Left renal pelvis (tissue), 4 donors: ENCODE results near the gene ERMN. TPM values are rescaled to one million over a fixed set of nuclear protein-coding genes. Genes with fewer than 3 reads are reported as not detected.
"Not testable (repeated sequence)": the region's sequence is repeated elsewhere in the genome, so short reads cannot be mapped to it uniquely, and the experiment has no call there.

Experiments
- DNase-seq, 4 donors: peaks; one replicate each; pipeline ENCODE4 v3.0.0-alpha.2; 2013; ENCODE audit warnings: low read depth in 4 of 4, low spot score in 3 of 4
- polyA plus RNA-seq, 4 donors: library from polyadenylated mRNA; unstranded; fragments of 120-200 nt; gene quantifications; one replicate each; pipeline ENCODE4 v1.2.1, GENCODE V29; 2013; ENCODE audit not compliant: insufficient read length in 4 of 4

The ERMN gene
- polyA plus RNA-seq: under 1 TPM in 3 of 4 donors, not detected in 1; 0.04 to 0.44 (median 0.33) TPM

- DNase-seq: no peak
Measured at GRCh38 chr2:157325786-157326185, at the start of gene ERMN. Gene ERMN, minus strand, starts transcription at chr2:157325824. Its CDS starts 182 bp downstream, at chr2:157325642.

- DNase-seq: no peak
Measured at GRCh38 chr2:157375384-157375783, 49.8 kb upstream of the ERMN start.

- not testable (repeated sequence) for DNase-seq
Measured at GRCh38 chr2:157368508-157368907, 42.9 kb upstream of the ERMN start.

GRCh38 chr2:157367704-157368103 lies 42.1 kb upstream of the ERMN start:
- no peak for DNase-seq

- no peak for DNase-seq
Measured at GRCh38 chr2:157364257-157364974, 38.8 kb upstream of the ERMN start.

- no peak for DNase-seq
Measured at GRCh38 chr2:157363612-157364101, 38.0 kb upstream of the ERMN start.

GRCh38 chr2:157362627-157363026 lies 37.0 kb upstream of the ERMN start:
- no peak for DNase-seq

GRCh38 chr2:157361526-157361925 lies 35.9 kb upstream of the ERMN start:
- no peak for DNase-seq

GRCh38 chr2:157359628-157360027 lies 34.0 kb upstream of the ERMN start:
- no peak for DNase-seq

- DNase-seq: no peak
Measured at GRCh38 chr2:157355618-157356017, 30.0 kb upstream of the ERMN start.

- no peak for DNase-seq
Measured at GRCh38 chr2:157349949-157350515, 24.4 kb upstream of the ERMN start.

GRCh38 chr2:157348291-157348921 lies 22.8 kb upstream of the ERMN start:
- DNase-seq: no peak

GRCh38 chr2:157345647-157346389 lies 20.2 kb upstream of the ERMN start:
- no peak for DNase-seq

GRCh38 chr2:157341381-157341780 lies 15.8 kb upstream of the ERMN start:
- DNase-seq: not testable (repeated sequence)

GRCh38 chr2:157339965-157340655 lies 14.5 kb upstream of the ERMN start:
- no peak for DNase-seq

- DNase-seq: no peak
Measured at GRCh38 chr2:157337978-157338377, 12.4 kb upstream of the ERMN start.

GRCh38 chr2:157336137-157337010 lies 10.8 kb upstream of the ERMN start:
- DNase-seq: no peak

GRCh38 chr2:157334797-157335196 lies 9.2 kb upstream of the ERMN start:
- no peak for DNase-seq

GRCh38 chr2:157334335-157334734 lies 8.7 kb upstream of the ERMN start:
- DNase-seq: no peak
